SU-DHL-6 (cell line): ENCODE data around the gene RTF2.

Experiments
- EZH2phosphoT487 ChIP-seq: fragments of 200-600 bp; sonication (generic), shearing (Covaris generic); conservative IDR thresholded peaks from 2 replicates; pipeline ENCODE4 v1.6.1; 2018; ENCODE audit warnings: mild to moderate bottlenecking, antibody characterized with exemption, low read length, moderate library complexity, mixed read lengths
- TF ChIP-seq, protein P1 (sequence below): fragments of 200-600 bp; sonication (generic); IDR thresholded peaks from one replicate; pipeline ENCODE4 v1.5.1; 2017; ENCODE audit warnings: antibody characterized with exemption, mild to moderate bottlenecking, low read length, moderate library complexity; ENCODE audit not compliant: insufficient read depth, poor library complexity, severe bottlenecking

DNA sequence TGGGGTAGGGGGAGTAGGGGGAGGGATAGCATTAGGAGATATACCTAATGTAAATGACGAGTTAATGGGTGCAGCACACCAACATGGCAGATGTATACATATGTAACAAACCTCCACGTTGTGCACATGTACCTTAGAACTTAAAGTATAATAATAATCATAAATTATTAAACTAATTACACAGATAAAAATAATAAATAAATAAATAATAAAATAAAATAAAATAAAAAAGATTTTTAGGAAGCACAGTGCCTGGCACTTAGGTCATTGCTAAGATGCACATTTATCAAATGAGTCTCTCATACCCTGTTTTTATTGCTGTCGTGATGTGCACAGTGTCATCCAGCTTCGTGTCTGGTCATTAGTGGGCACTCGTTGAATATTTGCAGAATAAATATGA lies 19.0 kb upstream of the RTF2 start:
- TF ChIP-seq, protein P1, sequence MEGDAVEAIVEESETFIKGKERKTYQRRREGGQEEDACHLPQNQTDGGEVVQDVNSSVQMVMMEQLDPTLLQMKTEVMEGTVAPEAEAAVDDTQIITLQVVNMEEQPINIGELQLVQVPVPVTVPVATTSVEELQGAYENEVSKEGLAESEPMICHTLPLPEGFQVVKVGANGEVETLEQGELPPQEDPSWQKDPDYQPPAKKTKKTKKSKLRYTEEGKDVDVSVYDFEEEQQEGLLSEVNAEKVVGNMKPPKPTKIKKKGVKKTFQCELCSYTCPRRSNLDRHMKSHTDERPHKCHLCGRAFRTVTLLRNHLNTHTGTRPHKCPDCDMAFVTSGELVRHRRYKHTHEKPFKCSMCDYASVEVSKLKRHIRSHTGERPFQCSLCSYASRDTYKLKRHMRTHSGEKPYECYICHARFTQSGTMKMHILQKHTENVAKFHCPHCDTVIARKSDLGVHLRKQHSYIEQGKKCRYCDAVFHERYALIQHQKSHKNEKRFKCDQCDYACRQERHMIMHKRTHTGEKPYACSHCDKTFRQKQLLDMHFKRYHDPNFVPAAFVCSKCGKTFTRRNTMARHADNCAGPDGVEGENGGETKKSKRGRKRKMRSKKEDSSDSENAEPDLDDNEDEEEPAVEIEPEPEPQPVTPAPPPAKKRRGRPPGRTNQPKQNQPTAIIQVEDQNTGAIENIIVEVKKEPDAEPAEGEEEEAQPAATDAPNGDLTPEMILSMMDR: no peak
- no peak for TF ChIP-seq EZH2phosphoT487
